Left ventricle myocardium inferior (tissue), 1 donor: Measurements from ENCODE around the gene DNAH3. TPM values are rescaled to one million over a fixed set of nuclear protein-coding genes. Genes with fewer than 3 reads are reported as not detected.

Experiments used
- DNase-seq: peaks from one replicate; pipeline ENCODE4 v3.0.0-alpha.2; 2020
- H3K27ac ChIP-seq: fragments of 200-600 bp; replicated peaks from 2 replicates; pipeline ENCODE4 v1.8.0; 2021
- H3K27me3 ChIP-seq: fragments of 200-600 bp; 2 replicates; pipeline ENCODE4 v1.8.0; 2021; ENCODE audit warnings: low read depth
- H3K36me3 ChIP-seq: fragments of 200-600 bp; 2 replicates; pipeline ENCODE4 v1.8.0; 2021
- H3K4me1 ChIP-seq: fragments of 200-600 bp; 2 replicates; pipeline ENCODE4 v1.8.0; 2021
- H3K4me3 ChIP-seq: fragments of 200-600 bp; 2 replicates; pipeline ENCODE4 v1.8.0; 2021; ENCODE audit warnings: mild to moderate bottlenecking, moderate library complexity
- H3K9me3 ChIP-seq: fragments of 200-600 bp; replicated peaks from 2 replicates; pipeline ENCODE4 v1.8.0; 2021
- CTCF ChIP-seq: fragments of 200-600 bp; IDR thresholded peaks from 2 replicates; pipeline ENCODE4 v1.8.0; 2021; ENCODE audit warnings: antibody characterized with exemption, mild to moderate bottlenecking, borderline replicate concordance
- intact Hi-C: fragments of 100-400 bp; cut with micrococcal nuclease; formaldehyde crosslinking; loops from one replicate; pipeline ENCODE4 v1.11.0; 2022
- total RNA-seq: library from RNA; stranded (reverse); fragmentation: NEBNext Ultra II Directional; extraction: Animal tissue kit (Norgen Biotek cat#: 25700); gene quantifications from one replicate; pipeline ENCODE4 v1.2.1, GENCODE V29; 2021
- donor health status: DM: no; HTN: yes; CAD: no; lungs with severe emphysema.

Gene DNAH3
- total RNA-seq, 1 donor from 2014 or later = 1.8 TPM

- no peak for DNase-seq
- no peaks in the 10 kb centered on the region for H3K27me3 ChIP-seq
- no peaks in the 10 kb centered on the region for H3K4me1 ChIP-seq
- no peak overlapping the region for H3K27ac ChIP-seq
- peaks cover 9% of the 10 kb centered on the region for H3K9me3 ChIP-seq
- intact Hi-C loops = no loop called here
- no peak for TF ChIP-seq CTCF
- H3K4me3 ChIP-seq = no peak overlapping the region
- no peaks in the 10 kb centered on the region for H3K36me3 ChIP-seq
Measured at GRCh38 chr16:21088646-21089538, 61.8 kb downstream of the DNAH3 start.

- Histone ChIP-seq H3K36me3 (no peaks in the 10 kb centered on the region), H3K9me3 (peaks cover 9% of the 10 kb centered on the region), H3K27ac (no peak overlapping the region), H3K4me3 (no peak overlapping the region), H3K4me1 (no peaks in the 10 kb centered on the region), H3K27me3 (no peaks in the 10 kb centered on the region)
- intact Hi-C loops = no loop called here
- TF ChIP-seq CTCF = no peak
- DNase-seq = no peak
Measured at GRCh38 chr16:21088143-21088542, 62.5 kb downstream of the DNAH3 start.

- Histone ChIP-seq H3K9me3 (peaks cover 6% of the 10 kb centered on the region), H3K36me3 (no peaks in the 10 kb centered on the region), H3K4me3 (no peak overlapping the region), H3K27me3 (no peaks in the 10 kb centered on the region), H3K27ac (no peak overlapping the region), H3K4me1 (no peaks in the 10 kb centered on the region)
- TF ChIP-seq CTCF = no peak
- intact Hi-C loops = loop anchor here (2.0 kb wide), 1 partner anchor 234 kb away; no protein-coding TSS in a partner anchor
- no peak for DNase-seq
Measured at GRCh38 chr16:21084631-21085225, 65.9 kb downstream of the DNAH3 start.

GRCh38 chr16:21083729-21084268 lies 66.8 kb downstream of the DNAH3 start:
- intact Hi-C loops = loop anchor here (2.0 kb wide), 1 partner anchor 233 kb away; no protein-coding TSS in a partner anchor
- Histone ChIP-seq H3K27ac (no peak overlapping the region), H3K4me1 (no peaks in the 10 kb centered on the region), H3K4me3 (no peak overlapping the region), H3K9me3 (no peaks in the 10 kb centered on the region), H3K36me3 (no peaks in the 10 kb centered on the region), H3K27me3 (no peaks in the 10 kb centered on the region)
- TF ChIP-seq CTCF = peak; percentile 83
- DNase-seq = peak; percentile 64

GRCh38 chr16:21081329-21081728 lies 69.3 kb downstream of the DNAH3 start:
- no peaks in the 10 kb centered on the region for H3K27me3 ChIP-seq
- no peaks in the 10 kb centered on the region for H3K9me3 ChIP-seq
- no peaks in the 10 kb centered on the region for H3K4me1 ChIP-seq
- no peak overlapping the region for H3K27ac ChIP-seq
- H3K4me3 ChIP-seq = no peak overlapping the region
- DNase-seq = no peak
- intact Hi-C loops = no loop called here
- no peaks in the 10 kb centered on the region for H3K36me3 ChIP-seq
- no peak for TF ChIP-seq CTCF
